H1 (cell line): ENCODE measurements around the gene ZFTA. TPM values are rescaled to one million over a fixed set of nuclear protein-coding genes. Genes with fewer than 3 reads are reported as not detected.

ENCODE experiments used
- BCL11A ChIP-seq, 2 experiments: IDR thresholded peaks; one replicate each; pipeline ENCODE4 v1.6.1; 2011; ENCODE audit warnings: low read depth in 2 of 2, low read length in 2 of 2, mild to moderate bottlenecking in 2 of 2
- BRCA1 ChIP-seq: IDR thresholded peaks from 2 replicates; pipeline ENCODE4 v1.6.1; 2012; ENCODE audit warnings: low read depth, low read length, improper control_type of control experiment
- CBX5 ChIP-seq: fragments of 300-800, 300-1000 bp; sonication (generic); IDR thresholded peaks from 2 replicates; pipeline ENCODE4 v1.7.1; 2016; ENCODE audit warnings: antibody characterized with exemption, low read length, low read depth
- CEBPB ChIP-seq: IDR thresholded peaks from 2 replicates; pipeline ENCODE4 v1.6.1; 2012; ENCODE audit warnings: low read depth, low read length
- EZH2 ChIP-seq: fragments of 200-600 bp; sonication (generic); IDR thresholded peaks from 2 replicates; pipeline ENCODE4 v1.7.1; 2012; ENCODE audit warnings: low read depth, mild to moderate bottlenecking, moderate library complexity, low read length, inconsistent platforms; ENCODE audit not compliant: severe bottlenecking
- GABPA ChIP-seq: IDR thresholded peaks from 2 replicates; pipeline ENCODE4 v1.6.1; 2011; ENCODE audit warnings: mild to moderate bottlenecking, low read length, moderate library complexity, borderline replicate concordance; ENCODE audit not compliant: insufficient read depth
- HDAC6 ChIP-seq: IDR thresholded peaks from one replicate; pipeline ENCODE4 v1.7.1; 2012; ENCODE audit warnings: low read depth, mild to moderate bottlenecking, inconsistent platforms, low read length, moderate library complexity
- KDM1A ChIP-seq: fragments of 200-600, 300-600 bp; sonication (generic); IDR thresholded peaks from 2 replicates; pipeline ENCODE4 v1.7.1; 2016; ENCODE audit warnings: mild to moderate bottlenecking, low read length, borderline replicate concordance
- POLR2A ChIP-seq, 2 experiments: IDR thresholded peaks; 1 replicate in 1 of 2; 2 replicates in 1 of 2; pipeline ENCODE4 v1.6.1; 2011; ENCODE audit warnings: low read depth in 2 of 2, low read length in 2 of 2, mild to moderate bottlenecking in 2 of 2; ENCODE audit errors: control extremely low read depth in 1 of 2
- POLR2AphosphoS5 ChIP-seq: IDR thresholded peaks from 2 replicates; pipeline ENCODE4 v1.6.1; 2011; ENCODE audit warnings: low read depth, low read length
- RFX5 ChIP-seq: IDR thresholded peaks from 2 replicates; pipeline ENCODE4 v1.6.1; 2011; ENCODE audit warnings: low read depth, low read length, improper control_type of control experiment, borderline replicate concordance
- RNF2 ChIP-seq: fragments of 200-900, 300-1000 bp; sonication (generic); IDR thresholded peaks from 2 replicates; pipeline ENCODE4 v1.7.1; 2016; ENCODE audit warnings: borderline replicate concordance, low read depth, mild to moderate bottlenecking, antibody characterized with exemption, low read length; ENCODE audit not compliant: poor library complexity, severe bottlenecking; ENCODE audit errors: missing control alignments
- SAP30 ChIP-seq: fragments of 300-600 bp; sonication (generic); IDR thresholded peaks from 2 replicates; pipeline ENCODE4 v1.7.1; 2012; ENCODE audit warnings: low read length, moderate library complexity, mild to moderate bottlenecking, inconsistent platforms; ENCODE audit not compliant: insufficient read depth, insufficient replicate concordance
- SIN3A ChIP-seq, 2 experiments: IDR thresholded peaks in 1 of 2; conservative IDR thresholded peaks in 1 of 2; 2 replicates each; pipeline ENCODE4 v1.6.1; 2011 to 2012; ENCODE audit warnings: low read length in 2 of 2, improper control_type of control experiment in 1 of 2, low read depth in 1 of 2, mild to moderate bottlenecking in 1 of 2
- SIRT6 ChIP-seq: IDR thresholded peaks from one replicate; pipeline ENCODE4 v1.7.1; 2012; ENCODE audit warnings: low read length, inconsistent platforms
- TAF7 ChIP-seq: optimal IDR thresholded peaks from 2 replicates; pipeline ENCODE3; 2011; ENCODE audit warnings: low read depth, mild to moderate bottlenecking, inconsistent platforms, low read length, moderate library complexity, borderline replicate concordance
- TBP ChIP-seq: IDR thresholded peaks from 2 replicates; pipeline ENCODE4 v1.6.1; 2011; ENCODE audit warnings: low read depth, low read length, improper control_type of control experiment
- polyA plus RNA-seq, 7 experiments: library from polyadenylated mRNA; depleted of rRNA in 3 of 7; stranded (reverse) in 5 of 7; unstranded in 2 of 7; fragments of >200 nt in 5 of 7; fragments of 200-250 nt in 2 of 7; gene quantifications; 1 replicate in 5 of 7; 2 replicates in 1 of 7; 4 replicates in 1 of 7; pipeline versions ENCODE4 v1.2.1 to v1.2.3, GENCODE V29; 2011 to 2013; ENCODE audit warnings: missing spikeins in 2 of 7, mixed read lengths in 2 of 7
- total RNA-seq: library from RNA; stranded (reverse); fragmentation: NEBNext Ultra II Directional; extraction: Animal tissue kit (Norgen Biotek cat#: 25700); gene quantifications from 2 replicates; pipeline ENCODE4 v1.2.1, GENCODE V29; 2021
- TF ChIP-seq, protein P1 (sequence below): IDR thresholded peaks from 2 replicates; pipeline ENCODE4 v1.6.1; 2011; ENCODE audit warnings: low read length, improper control_type of control experiment
- TF ChIP-seq, protein P2 (sequence below): IDR thresholded peaks from 2 replicates; pipeline ENCODE4 v1.6.1; 2012; ENCODE audit warnings: inconsistent platforms

The ZFTA gene
- total and polyA plus RNA-seq, 2 of the 8 experiments (the other 6 are each of a cell fraction or from before 2014, with no cell fraction given) = 9.5 to 34.0 TPM

DNA sequence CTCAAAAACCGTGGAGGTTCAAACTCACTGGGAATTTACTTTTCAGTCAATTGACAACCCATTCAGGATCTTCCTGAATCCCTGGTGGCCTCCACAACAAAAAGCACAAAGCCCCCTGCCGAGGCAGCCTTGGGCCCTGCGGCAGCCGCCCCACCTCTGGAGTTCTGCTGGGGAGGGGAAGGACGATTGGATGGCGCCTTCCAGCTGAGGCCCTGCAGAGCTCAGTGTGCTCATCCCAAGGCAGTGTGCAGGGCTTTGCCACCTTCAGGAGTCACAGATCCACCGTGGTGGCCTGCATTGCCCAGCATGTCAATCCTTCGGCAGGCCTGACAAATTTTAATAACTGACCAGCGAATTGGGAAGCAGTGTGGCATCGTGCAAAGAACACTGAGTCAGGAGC, 7.4 kb downstream of the ZFTA start (continued):
- TF ChIP-seq BRCA1 (no peak), SIN3A (conservative IDR thresholded peaks at IDR 0.05 in 1 of 2, IDR thresholded peaks at IDR 0.05 in 1 of 2; ENCODE audit: low read depth in 1 of 2, low read length in 2 of 2) (peak; percentile 52 to 57; a peak in 1 of 4 replicates), KDM1A (no peak), BCL11A (IDR thresholded peaks at IDR 0.05; ENCODE audit: low read depth in 2 of 2, low read length in 2 of 2) (no peak), TAF7 (peak; percentile 27), POLR2A (IDR thresholded peaks at IDR 0.05; ENCODE audit: control extremely low read depth in 1 of 2, low read depth in 2 of 2, low read length in 2 of 2) (peak in 1 of 2 experiments; percentile 43; a peak in 1 of 3 replicates), RFX5 (no peak), TBP (no peak), HDAC6 (no peak), SIRT6 (no peak), CEBPB (no peak), POLR2AphosphoS5 (peak; percentile 80), RNF2 (no peak), EZH2 (no peak), GABPA (no peak), CBX5 (no peak), SAP30 (no peak)
- TF ChIP-seq, protein P1, sequence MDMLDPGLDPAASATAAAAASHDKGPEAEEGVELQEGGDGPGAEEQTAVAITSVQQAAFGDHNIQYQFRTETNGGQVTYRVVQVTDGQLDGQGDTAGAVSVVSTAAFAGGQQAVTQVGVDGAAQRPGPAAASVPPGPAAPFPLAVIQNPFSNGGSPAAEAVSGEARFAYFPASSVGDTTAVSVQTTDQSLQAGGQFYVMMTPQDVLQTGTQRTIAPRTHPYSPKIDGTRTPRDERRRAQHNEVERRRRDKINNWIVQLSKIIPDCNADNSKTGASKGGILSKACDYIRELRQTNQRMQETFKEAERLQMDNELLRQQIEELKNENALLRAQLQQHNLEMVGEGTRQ = no peak
- TF ChIP-seq, protein P2, sequence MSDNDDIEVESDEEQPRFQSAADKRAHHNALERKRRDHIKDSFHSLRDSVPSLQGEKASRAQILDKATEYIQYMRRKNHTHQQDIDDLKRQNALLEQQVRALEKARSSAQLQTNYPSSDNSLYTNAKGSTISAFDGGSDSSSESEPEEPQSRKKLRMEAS = no peak; the same call in 1 of the 2 replicates
